ENCODE measurements around the gene SLC16A2.

The SLC16A2 gene

DNA sequence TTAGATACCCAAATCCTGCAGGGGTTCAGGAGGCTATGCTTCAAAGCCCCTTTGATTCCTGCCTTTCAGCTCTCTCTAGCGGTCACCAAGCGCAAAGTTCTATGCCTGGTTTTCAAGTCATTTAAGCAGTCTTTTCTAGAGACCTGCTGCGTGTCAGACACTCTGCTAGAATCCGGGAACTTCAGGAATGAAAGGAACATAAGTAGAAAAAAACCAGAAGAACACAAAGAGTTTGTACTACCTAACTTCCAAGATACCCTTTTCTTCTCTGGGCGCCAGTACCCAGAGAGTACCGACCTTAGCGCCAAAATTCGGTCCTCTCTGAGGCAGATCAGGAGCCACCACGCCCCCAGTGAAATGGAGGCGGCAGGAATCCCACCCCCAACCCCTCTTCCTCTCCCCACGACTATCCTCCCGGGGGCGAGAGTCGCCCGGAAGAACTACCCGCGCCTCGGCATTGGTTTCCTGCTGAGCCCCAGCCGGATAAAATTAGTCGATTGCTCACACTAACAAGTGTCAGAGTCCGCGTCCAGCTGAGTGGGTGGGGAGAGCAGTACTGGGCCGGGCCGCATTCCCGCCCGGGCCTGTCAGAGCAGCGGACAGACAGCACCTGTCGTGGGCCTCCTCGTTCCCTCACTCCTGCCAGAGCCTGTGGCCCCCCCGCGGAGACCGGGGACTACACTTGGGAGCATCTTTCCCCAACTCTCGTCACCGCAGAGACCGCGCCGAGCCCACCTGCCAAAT lies 114.3 kb downstream of the SLC16A2 start (continued):
- TF ChIP-seq, protein P1, sequence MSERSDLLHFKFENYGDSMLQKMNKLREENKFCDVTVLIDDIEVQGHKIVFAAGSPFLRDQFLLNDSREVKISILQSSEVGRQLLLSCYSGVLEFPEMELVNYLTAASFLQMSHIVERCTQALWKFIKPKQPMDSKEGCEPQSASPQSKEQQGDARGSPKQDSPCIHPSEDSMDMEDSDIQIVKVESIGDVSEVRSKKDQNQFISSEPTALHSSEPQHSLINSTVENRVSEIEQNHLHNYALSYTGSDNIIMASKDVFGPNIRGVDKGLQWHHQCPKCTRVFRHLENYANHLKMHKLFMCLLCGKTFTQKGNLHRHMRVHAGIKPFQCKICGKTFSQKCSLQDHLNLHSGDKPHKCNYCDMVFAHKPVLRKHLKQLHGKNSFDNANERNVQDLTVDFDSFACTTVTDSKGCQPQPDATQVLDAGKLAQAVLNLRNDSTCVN (tag by site-specific recombination; optimal IDR thresholded peaks at IDR 0.05) = no peak
- TF ChIP-seq, protein P2, sequence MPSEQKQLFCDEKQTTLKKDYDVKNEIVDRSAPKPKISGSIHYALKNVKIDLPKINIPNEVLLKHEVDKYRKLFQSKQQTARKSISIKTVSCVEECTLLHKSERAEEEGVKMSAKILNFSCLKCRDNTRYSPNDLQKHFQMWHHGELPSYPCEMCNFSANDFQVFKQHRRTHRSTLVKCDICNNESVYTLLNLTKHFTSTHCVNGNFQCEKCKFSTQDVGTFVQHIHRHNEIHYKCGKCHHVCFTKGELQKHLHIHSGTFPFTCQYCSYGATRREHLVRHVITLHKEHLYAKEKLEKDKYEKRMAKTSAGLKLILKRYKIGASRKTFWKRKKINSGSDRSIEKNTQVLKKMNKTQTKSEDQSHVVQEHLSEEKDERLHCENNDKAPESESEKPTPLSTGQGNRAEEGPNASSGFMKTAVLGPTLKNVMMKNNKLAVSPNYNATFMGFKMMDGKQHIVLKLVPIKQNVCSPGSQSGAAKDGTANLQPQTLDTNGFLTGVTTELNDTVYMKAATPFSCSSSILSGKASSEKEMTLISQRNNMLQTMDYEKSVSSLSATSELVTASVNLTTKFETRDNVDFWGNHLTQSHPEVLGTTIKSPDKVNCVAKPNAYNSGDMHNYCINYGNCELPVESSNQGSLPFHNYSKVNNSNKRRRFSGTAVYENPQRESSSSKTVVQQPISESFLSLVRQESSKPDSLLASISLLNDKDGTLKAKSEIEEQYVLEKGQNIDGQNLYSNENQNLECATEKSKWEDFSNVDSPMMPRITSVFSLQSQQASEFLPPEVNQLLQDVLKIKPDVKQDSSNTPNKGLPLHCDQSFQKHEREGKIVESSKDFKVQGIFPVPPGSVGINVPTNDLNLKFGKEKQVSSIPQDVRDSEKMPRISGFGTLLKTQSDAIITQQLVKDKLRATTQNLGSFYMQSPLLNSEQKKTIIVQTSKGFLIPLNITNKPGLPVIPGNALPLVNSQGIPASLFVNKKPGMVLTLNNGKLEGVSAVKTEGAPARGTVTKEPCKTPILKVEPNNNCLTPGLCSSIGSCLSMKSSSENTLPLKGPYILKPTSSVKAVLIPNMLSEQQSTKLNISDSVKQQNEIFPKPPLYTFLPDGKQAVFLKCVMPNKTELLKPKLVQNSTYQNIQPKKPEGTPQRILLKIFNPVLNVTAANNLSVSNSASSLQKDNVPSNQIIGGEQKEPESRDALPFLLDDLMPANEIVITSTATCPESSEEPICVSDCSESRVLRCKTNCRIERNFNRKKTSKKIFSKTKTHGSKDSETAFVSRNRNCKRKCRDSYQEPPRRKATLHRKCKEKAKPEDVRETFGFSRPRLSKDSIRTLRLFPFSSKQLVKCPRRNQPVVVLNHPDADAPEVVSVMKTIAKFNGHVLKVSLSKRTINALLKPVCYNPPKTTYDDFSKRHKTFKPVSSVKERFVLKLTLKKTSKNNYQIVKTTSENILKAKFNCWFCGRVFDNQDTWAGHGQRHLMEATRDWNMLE (tag by site-specific recombination; conservative IDR thresholded peaks at IDR 0.05; ENCODE audit: low read depth) = peak; percentile 41; the same call in 1 of the 2 replicates
- TF ChIP-seq, protein P3, sequence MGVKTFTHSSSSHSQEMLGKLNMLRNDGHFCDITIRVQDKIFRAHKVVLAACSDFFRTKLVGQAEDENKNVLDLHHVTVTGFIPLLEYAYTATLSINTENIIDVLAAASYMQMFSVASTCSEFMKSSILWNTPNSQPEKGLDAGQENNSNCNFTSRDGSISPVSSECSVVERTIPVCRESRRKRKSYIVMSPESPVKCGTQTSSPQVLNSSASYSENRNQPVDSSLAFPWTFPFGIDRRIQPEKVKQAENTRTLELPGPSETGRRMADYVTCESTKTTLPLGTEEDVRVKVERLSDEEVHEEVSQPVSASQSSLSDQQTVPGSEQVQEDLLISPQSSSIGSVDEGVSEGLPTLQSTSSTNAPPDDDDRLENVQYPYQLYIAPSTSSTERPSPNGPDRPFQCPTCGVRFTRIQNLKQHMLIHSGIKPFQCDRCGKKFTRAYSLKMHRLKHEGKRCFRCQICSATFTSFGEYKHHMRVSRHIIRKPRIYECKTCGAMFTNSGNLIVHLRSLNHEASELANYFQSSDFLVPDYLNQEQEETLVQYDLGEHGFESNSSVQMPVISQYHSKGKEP (tag by site-specific recombination; IDR thresholded peaks at IDR 0.05) = no peak
- no peak for TF ChIP-seq ZNF174 (tag by site-specific recombination; IDR thresholded peaks at IDR 0.05)
- no peak for TF ChIP-seq ZNF501 (tag by site-specific recombination; IDR thresholded peaks at IDR 0.05)
- peak; percentile 54; the same call in 1 of the 2 replicates for TF ChIP-seq EGR2 (tag by site-specific recombination; IDR thresholded peaks at IDR 0.05; ENCODE audit: low read depth)
- TF ChIP-seq ZNF366 (tag by site-specific recombination; conservative IDR thresholded peaks at IDR 0.05) = 0 out of 2 replicates have a peak, but pooled peaks have one; percentile 17
- no peak for TF ChIP-seq KLF7 (tag by site-specific recombination; IDR thresholded peaks at IDR 0.05; ENCODE audit: borderline replicate concordance)
- no peak for TF ChIP-seq ZNF514 (tag by site-specific recombination; IDR thresholded peaks at IDR 0.05)
- no peak for TF ChIP-seq HOXC10 (CRISPR knock-in tag; IDR thresholded peaks at IDR 0.05)
- TF ChIP-seq ZNF610 (tag by site-specific recombination; IDR thresholded peaks at IDR 0.05; ENCODE audit: borderline replicate concordance) = no peak
- TF ChIP-seq FEZF1 (tag by site-specific recombination; IDR thresholded peaks at IDR 0.05) = peak; percentile 36
- no peak for TF ChIP-seq ZNF354C (tag by site-specific recombination; IDR thresholded peaks at IDR 0.05; ENCODE audit: borderline replicate concordance, low read depth)
- TF ChIP-seq ZNF600 (tag by site-specific recombination; IDR thresholded peaks at IDR 0.05) = peak; percentile 28; the same call in 1 of the 2 replicates
- TF ChIP-seq, protein P4, sequence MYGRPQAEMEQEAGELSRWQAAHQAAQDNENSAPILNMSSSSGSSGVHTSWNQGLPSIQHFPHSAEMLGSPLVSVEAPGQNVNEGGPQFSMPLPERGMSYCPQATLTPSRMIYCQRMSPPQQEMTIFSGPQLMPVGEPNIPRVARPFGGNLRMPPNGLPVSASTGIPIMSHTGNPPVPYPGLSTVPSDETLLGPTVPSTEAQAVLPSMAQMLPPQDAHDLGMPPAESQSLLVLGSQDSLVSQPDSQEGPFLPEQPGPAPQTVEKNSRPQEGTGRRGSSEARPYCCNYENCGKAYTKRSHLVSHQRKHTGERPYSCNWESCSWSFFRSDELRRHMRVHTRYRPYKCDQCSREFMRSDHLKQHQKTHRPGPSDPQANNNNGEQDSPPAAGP (tag by site-specific recombination; IDR thresholded peaks at IDR 0.05) = no peak
- no peak for TF ChIP-seq HOXD13 (CRISPR knock-in tag; IDR thresholded peaks at IDR 0.05; ENCODE audit: borderline replicate concordance)
- no peak for TF ChIP-seq ZNF140 (tag by site-specific recombination; IDR thresholded peaks at IDR 0.05)
- TF ChIP-seq ZNF768 (tag by site-specific recombination; IDR thresholded peaks at IDR 0.05) = no peak
- no peak for TF ChIP-seq BCL11B (tag by site-specific recombination; IDR thresholded peaks at IDR 0.05; ENCODE audit: low read depth)
- no peak for TF ChIP-seq TRIM28 (IDR thresholded peaks at IDR 0.05; ENCODE audit: borderline replicate concordance, low read length)
- TF ChIP-seq KLF10 (tag by site-specific recombination; IDR thresholded peaks at IDR 0.05) = peak; percentile 49
- no peak for TF ChIP-seq ZSCAN23 (tag by site-specific recombination; IDR thresholded peaks at IDR 0.05)
- TF ChIP-seq ZNF211 (tag by site-specific recombination; IDR thresholded peaks at IDR 0.05; ENCODE audit: low read depth) = no peak
- no peak for TF ChIP-seq WT1 (tag by site-specific recombination; IDR thresholded peaks at IDR 0.05)
- TF ChIP-seq ZIC2 (tag by site-specific recombination; IDR thresholded peaks at IDR 0.05) = peak; percentile 81
- TF ChIP-seq ZBTB21 (tag by site-specific recombination; IDR thresholded peaks at IDR 0.05) = no peak
- TF ChIP-seq, protein P5, sequence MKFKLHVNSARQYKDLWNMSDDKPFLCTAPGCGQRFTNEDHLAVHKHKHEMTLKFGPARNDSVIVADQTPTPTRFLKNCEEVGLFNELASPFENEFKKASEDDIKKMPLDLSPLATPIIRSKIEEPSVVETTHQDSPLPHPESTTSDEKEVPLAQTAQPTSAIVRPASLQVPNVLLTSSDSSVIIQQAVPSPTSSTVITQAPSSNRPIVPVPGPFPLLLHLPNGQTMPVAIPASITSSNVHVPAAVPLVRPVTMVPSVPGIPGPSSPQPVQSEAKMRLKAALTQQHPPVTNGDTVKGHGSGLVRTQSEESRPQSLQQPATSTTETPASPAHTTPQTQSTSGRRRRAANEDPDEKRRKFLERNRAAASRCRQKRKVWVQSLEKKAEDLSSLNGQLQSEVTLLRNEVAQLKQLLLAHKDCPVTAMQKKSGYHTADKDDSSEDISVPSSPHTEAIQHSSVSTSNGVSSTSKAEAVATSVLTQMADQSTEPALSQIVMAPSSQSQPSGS (tag by site-specific recombination; IDR thresholded peaks at IDR 0.05; ENCODE audit: low read depth) = no peak
- TF ChIP-seq ZNF677 (tag by site-specific recombination; IDR thresholded peaks at IDR 0.05) = no peak

All from HEK293 (cell line).